GM12878 (cell line): ENCODE results near the gene SOST. TPM values are rescaled to one million over a fixed set of nuclear protein-coding genes. Genes with fewer than 3 reads are reported as not detected.

ENCODE experiments used
- ATAC-seq: fragments of 200-7000 bp; cut with Tn5 transposase; 3 replicates; pipeline ENCODE4 v1.9.1; 2020; ENCODE audit warnings: mild to moderate bottlenecking, moderate library complexity
- BruUV-seq: library from RNA; stranded (reverse); fragments of 400-500 nt; replicated peaks from 2 replicates; lab custom pipeline; 2021; lab: Mats Ljungman, UMichigan
- CTCF ChIA-PET: fragments of 300-600 bp; sonication (Branson Sonifier 250); formaldehyde crosslinking; extraction: SDS; loops from one replicate; lab custom pipeline; 2021; ENCODE audit warnings: inconsistent platforms; lab: Yijun Ruan, JAX
- POLR2A ChIA-PET: fragments of 350-600 bp; formaldehyde crosslinking; extraction: SDS; loops from one replicate; lab custom pipeline; 2021; ENCODE audit warnings: inconsistent platforms; lab: Charles Lee
- RAD21 ChIA-PET: fragments of 300-600 bp; sonication (Branson Sonifier 250); formaldehyde crosslinking; loops from one replicate; lab custom pipeline; 2023; ENCODE audit warnings: antibody characterized with exemption; ENCODE audit not compliant: unreplicated experiment; lab: Charles Lee
- SMC1A ChIA-PET: fragments of 300-600 bp; sonication (Branson Sonifier 250); formaldehyde crosslinking; loops from one replicate; lab custom pipeline; 2023; ENCODE audit not compliant: unreplicated experiment, uncharacterized antibody; lab: Charles Lee
- DNase-seq: peaks from one replicate; pipeline ENCODE4 v3.0.0-alpha.2; 2011; ENCODE audit warnings: low read depth, low spot score
- FAIRE-seq: peaks from 3 replicates; lab custom pipeline; 2011; peaks lifted over from hg19 to GRCh38; lab: Jason Lieb, UNC
- H2AFZ ChIP-seq: 2 replicates; pipeline ENCODE4 v1.6.0; 2011; ENCODE audit warnings: low read depth, low read length, control low read depth; ENCODE audit not compliant: control insufficient read depth
- H3K27ac ChIP-seq: 2 replicates; pipeline ENCODE4 v1.5.1; 2011; ENCODE audit warnings: control low read depth; ENCODE audit not compliant: control insufficient read depth, insufficient read depth
- H3K27me3 ChIP-seq, 2 experiments: replicated peaks in 1 of 2; 2 replicates each; pipeline versions ENCODE4 v1.6.0 to v1.6.1; 2011; ENCODE audit warnings: low read length in 1 of 2; ENCODE audit not compliant: control insufficient read depth in 2 of 2, insufficient read depth in 2 of 2
- H3K36me3 ChIP-seq, 2 experiments: 2 replicates each; pipeline ENCODE4 v1.5.1; 2011; ENCODE audit warnings: low read length in 1 of 2; ENCODE audit not compliant: control insufficient read depth in 2 of 2, insufficient read depth in 2 of 2
- H3K4me1 ChIP-seq: 2 replicates; pipeline ENCODE4 v1.6.1; 2011; ENCODE audit warnings: mild to moderate bottlenecking, low read length, moderate library complexity, mixed read lengths; ENCODE audit not compliant: control insufficient read depth, insufficient read depth
- H3K4me2 ChIP-seq: 2 replicates; pipeline ENCODE4 v1.6.0; 2011; ENCODE audit warnings: control low read depth; ENCODE audit not compliant: control insufficient read depth, insufficient read depth
- H3K4me3 ChIP-seq: fragments of 200-600 bp; sonication (generic); 2 replicates; pipeline ENCODE4 v1.5.1; 2016
- H3K79me2 ChIP-seq: 2 replicates; pipeline ENCODE4 v1.6.0; 2011; ENCODE audit warnings: low read length; ENCODE audit not compliant: control insufficient read depth, insufficient read depth
- H3K9ac ChIP-seq: 2 replicates; pipeline ENCODE4 v1.8.0; 2011; ENCODE audit warnings: low read length, control low read depth, mixed read lengths; ENCODE audit not compliant: control insufficient read depth, insufficient read depth
- H3K9me3 ChIP-seq: replicated peaks from 3 replicates; pipeline ENCODE4 v1.5.1; 2011; ENCODE audit warnings: mild to moderate bottlenecking, low read length; ENCODE audit not compliant: control insufficient read depth, insufficient read depth
- H4K20me1 ChIP-seq: 2 replicates; pipeline ENCODE4 v1.6.0; 2011; ENCODE audit not compliant: control insufficient read depth, insufficient read depth
- BHLHE40 ChIP-seq, 2 experiments: fragments of 450-650 bp in 1 of 2; IDR thresholded peaks; 2 replicates each; pipeline ENCODE4 v1.6.1; 2011 to 2017; ENCODE audit warnings: low read depth in 2 of 2, borderline replicate concordance in 1 of 2, improper control_type of control experiment in 1 of 2, low read length in 1 of 2, mild to moderate bottlenecking in 1 of 2
- DPF2 ChIP-seq: fragments of 450-650 bp; IDR thresholded peaks from 2 replicates; pipeline ENCODE4 v1.6.1; 2017; ENCODE audit warnings: mild to moderate bottlenecking
- EED ChIP-seq: sonication (generic); IDR thresholded peaks from 2 replicates; pipeline ENCODE4 v1.6.1; 2016; ENCODE audit warnings: antibody characterized with exemption, low read depth
- PML ChIP-seq: IDR thresholded peaks from 2 replicates; pipeline ENCODE4 v1.6.1; 2012; ENCODE audit warnings: low read length, inconsistent platforms
- POLR2AphosphoS2 ChIP-seq: IDR thresholded peaks from 2 replicates; pipeline ENCODE4 v1.6.1; 2011; ENCODE audit warnings: low read depth, mild to moderate bottlenecking, low read length, improper control_type of control experiment, moderate library complexity
- POU2F2 ChIP-seq: IDR thresholded peaks from 3 replicates; pipeline ENCODE4 v1.6.1; 2011; ENCODE audit warnings: low read depth, mild to moderate bottlenecking, low read length, borderline replicate concordance
- SMAD5 ChIP-seq: IDR thresholded peaks from 2 replicates; pipeline ENCODE4 v1.6.1; 2016; ENCODE audit warnings: antibody characterized with exemption, low read depth
- ZNF384 ChIP-seq: IDR thresholded peaks from 2 replicates; pipeline ENCODE4 v1.6.1; 2012; ENCODE audit warnings: low read depth, mild to moderate bottlenecking, low read length, improper control_type of control experiment, borderline replicate concordance
- WGBS: methylation state at CpG from one replicate; pipeline ENCODE4 v1.1.6; 2016; ENCODE audit warnings: low lambda C conversion rate; ENCODE audit not compliant: insufficient replicate concordance, insufficient coverage; ENCODE audit errors: missing lambda C conversion rate; 5-methylcytosine and 5-hydroxymethylcytosine counted together
- in situ Hi-C: fragments of 300-500 bp; cut with MboI; formaldehyde crosslinking; loops from 9 replicates; pipeline ENCODE4 v1.14.3; 2018; ENCODE audit warnings: mixed read lengths
- intact Hi-C: fragments of 100-400 bp; cut with micrococcal nuclease; formaldehyde crosslinking; loops from one replicate; pipeline ENCODE4 v1.14.2; 2022; ENCODE audit not compliant: unreplicated experiment
- polyA plus RNA-seq, 11 experiments: library from polyadenylated mRNA; depleted of rRNA in 4 of 11; unstranded in 6 of 11; stranded (reverse) in 5 of 11; fragments of >200 nt; fragmentation: Nextera tagmentation in 4 of 11; fragmentation: Illumina TruSeq in 1 of 11; extraction: Ambion mirVana in 4 of 11; extraction: Trizol in 1 of 11; gene quantifications; 1 replicate in 1 of 11; 2 replicates in 10 of 11; pipeline versions ENCODE4 v1.2.1 to v1.2.3, GENCODE V29; 2011 to 2016; ENCODE audit warnings: inconsistent platforms in 2 of 11, missing spikeins in 2 of 11, low read depth in 1 of 11
- total RNA-seq, 4 experiments: library from RNA; depleted of rRNA in 3 of 4; stranded (reverse); fragments of >200 nt in 3 of 4; fragmentation: Illumina TruSeq in 1 of 4; extraction: Trizol in 1 of 4; gene quantifications; 2 replicates each; pipeline versions ENCODE4 v1.2.1 to v1.2.3, GENCODE V29; 2013 to 2021
- TF ChIP-seq, protein P1 (sequence below): IDR thresholded peaks from 2 replicates; pipeline ENCODE4 v1.6.1; 2011; ENCODE audit warnings: borderline replicate concordance, low read depth, mild to moderate bottlenecking, moderate library complexity, low read length; ENCODE audit not compliant: insufficient read depth, poor library complexity, severe bottlenecking
- TF ChIP-seq, protein P2 (sequence below): IDR thresholded peaks from 2 replicates; pipeline ENCODE4 v1.6.1; 2011; ENCODE audit warnings: low read depth, low read length, improper control_type of control experiment, borderline replicate concordance
- TF ChIP-seq, protein P3 (sequence below): IDR thresholded peaks from 2 replicates; pipeline ENCODE4 v1.6.1; 2011; ENCODE audit warnings: borderline replicate concordance, low read depth, mild to moderate bottlenecking, moderate library complexity, mixed read lengths, low read length; ENCODE audit not compliant: insufficient read depth; ENCODE audit errors: extremely low read length
- TF ChIP-seq, protein P4 (sequence below): fragments of 450-650 bp; IDR thresholded peaks from 2 replicates; pipeline ENCODE4 v1.6.1; 2018; ENCODE audit warnings: borderline replicate concordance, mild to moderate bottlenecking; ENCODE audit not compliant: partially characterized antibody

SOST gene
- total and polyA plus RNA-seq, 10 of the 15 experiments (the other 5 are each of a cell fraction or from before 2014, with no cell fraction given), result not detected

DNA sequence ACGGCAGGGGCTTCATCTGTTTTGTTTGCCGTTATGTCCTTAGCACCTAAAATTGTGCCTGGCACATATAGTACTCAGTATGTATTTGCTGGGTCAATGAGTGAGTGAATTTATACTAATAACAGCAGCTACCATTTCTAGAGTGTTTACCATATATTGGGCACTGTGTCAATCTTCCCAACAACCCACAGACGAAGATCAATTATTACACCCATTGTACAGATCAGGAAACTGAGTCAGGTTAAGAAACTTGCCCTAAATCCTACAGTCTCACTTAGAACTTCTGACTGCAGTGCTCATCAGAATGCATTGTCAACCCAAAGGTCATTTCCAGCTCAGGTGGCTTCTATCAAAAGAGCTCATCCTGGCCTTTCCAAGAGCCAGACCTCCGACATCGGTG, 52.4 kb downstream of the SOST start:
- BruUV-seq, result no TSS peak
- Histone ChIP-seq H4K20me1 (no peaks in the 10 kb centered on the region), H3K36me3 (no peaks in the 10 kb centered on the region), H3K27me3 (no peaks in the 10 kb centered on the region), H3K4me3 (no peak overlapping the region), H3K9ac (no peak overlapping the region), H3K4me2 (no peak overlapping the region), H3K4me1 (peaks cover 4% of the 10 kb centered on the region), H3K79me2 (no peaks in the 10 kb centered on the region), H2AFZ (no peak overlapping the region), H3K27ac (no peak overlapping the region), H3K9me3 (no peaks in the 10 kb centered on the region; the same call in 2 of the 3 replicates)
- in situ Hi-C loops (no loop called here), intact Hi-C loops (no loop called here)
- ATAC-seq, result no peak
- FAIRE-seq, result no peak
- WGBS, result 56% methylated on average over 5 of the region's 5 CpGs
- TF ChIP-seq, protein P1, sequence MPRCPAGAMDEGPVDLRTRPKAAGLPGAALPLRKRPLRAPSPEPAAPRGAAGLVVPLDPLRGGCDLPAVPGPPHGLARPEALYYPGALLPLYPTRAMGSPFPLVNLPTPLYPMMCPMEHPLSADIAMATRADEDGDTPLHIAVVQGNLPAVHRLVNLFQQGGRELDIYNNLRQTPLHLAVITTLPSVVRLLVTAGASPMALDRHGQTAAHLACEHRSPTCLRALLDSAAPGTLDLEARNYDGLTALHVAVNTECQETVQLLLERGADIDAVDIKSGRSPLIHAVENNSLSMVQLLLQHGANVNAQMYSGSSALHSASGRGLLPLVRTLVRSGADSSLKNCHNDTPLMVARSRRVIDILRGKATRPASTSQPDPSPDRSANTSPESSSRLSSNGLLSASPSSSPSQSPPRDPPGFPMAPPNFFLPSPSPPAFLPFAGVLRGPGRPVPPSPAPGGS, result no peak
- TF ChIP-seq, protein P2, sequence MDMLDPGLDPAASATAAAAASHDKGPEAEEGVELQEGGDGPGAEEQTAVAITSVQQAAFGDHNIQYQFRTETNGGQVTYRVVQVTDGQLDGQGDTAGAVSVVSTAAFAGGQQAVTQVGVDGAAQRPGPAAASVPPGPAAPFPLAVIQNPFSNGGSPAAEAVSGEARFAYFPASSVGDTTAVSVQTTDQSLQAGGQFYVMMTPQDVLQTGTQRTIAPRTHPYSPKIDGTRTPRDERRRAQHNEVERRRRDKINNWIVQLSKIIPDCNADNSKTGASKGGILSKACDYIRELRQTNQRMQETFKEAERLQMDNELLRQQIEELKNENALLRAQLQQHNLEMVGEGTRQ, result no peak
- no peak for TF ChIP-seq BHLHE40 (IDR thresholded peaks at IDR 0.05; ENCODE audit: borderline replicate concordance in 1 of 2, low read depth in 2 of 2, low read length in 1 of 2)
- TF ChIP-seq ZNF384, result no peak
- TF ChIP-seq POLR2AphosphoS2, result no peak
- TF ChIP-seq, protein P3, sequence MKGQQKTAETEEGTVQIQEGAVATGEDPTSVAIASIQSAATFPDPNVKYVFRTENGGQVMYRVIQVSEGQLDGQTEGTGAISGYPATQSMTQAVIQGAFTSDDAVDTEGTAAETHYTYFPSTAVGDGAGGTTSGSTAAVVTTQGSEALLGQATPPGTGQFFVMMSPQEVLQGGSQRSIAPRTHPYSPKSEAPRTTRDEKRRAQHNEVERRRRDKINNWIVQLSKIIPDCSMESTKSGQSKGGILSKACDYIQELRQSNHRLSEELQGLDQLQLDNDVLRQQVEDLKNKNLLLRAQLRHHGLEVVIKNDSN, result no peak
- no peak for TF ChIP-seq EED
- TF ChIP-seq DPF2, result no peak
- TF ChIP-seq, protein P4, sequence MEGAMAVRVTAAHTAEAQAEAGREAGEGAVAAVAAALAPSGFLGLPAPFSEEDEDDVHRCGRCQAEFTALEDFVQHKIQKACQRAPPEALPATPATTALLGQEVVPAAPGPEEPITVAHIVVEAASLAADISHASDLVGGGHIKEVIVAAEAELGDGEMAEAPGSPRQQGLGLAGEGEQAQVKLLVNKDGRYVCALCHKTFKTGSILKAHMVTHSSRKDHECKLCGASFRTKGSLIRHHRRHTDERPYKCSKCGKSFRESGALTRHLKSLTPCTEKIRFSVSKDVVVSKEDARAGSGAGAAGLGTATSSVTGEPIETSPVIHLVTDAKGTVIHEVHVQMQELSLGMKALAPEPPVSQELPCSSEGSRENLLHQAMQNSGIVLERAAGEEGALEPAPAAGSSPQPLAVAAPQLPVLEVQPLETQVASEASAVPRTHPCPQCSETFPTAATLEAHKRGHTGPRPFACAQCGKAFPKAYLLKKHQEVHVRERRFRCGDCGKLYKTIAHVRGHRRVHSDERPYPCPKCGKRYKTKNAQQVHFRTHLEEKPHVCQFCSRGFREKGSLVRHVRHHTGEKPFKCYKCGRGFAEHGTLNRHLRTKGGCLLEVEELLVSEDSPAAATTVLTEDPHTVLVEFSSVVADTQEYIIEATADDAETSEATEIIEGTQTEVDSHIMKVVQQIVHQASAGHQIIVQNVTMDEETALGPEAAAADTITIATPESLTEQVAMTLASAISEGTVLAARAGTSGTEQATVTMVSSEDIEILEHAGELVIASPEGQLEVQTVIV, result no peak
- TF ChIP-seq POU2F2, result no peak
- no peak for TF ChIP-seq SMAD5
- TF ChIP-seq PML, result no peak
- DNase-seq, result no peak
- POLR2A ChIA-PET, result no interaction called here
- SMC1A ChIA-PET, result interaction anchor here (0.8 to 1.0 kb wide), 2 partner anchors 11 kb away, joined by 3 to 4 read pairs; no protein-coding TSS in a partner anchor
- RAD21 ChIA-PET, result no interaction called here
- CTCF ChIA-PET, result interaction anchor here (0.9 to 2.8 kb wide), 2 partner anchors 12 to 54 kb away, joined by 5 to 13 read pairs; no protein-coding TSS in a partner anchor
